ENCODE data around the gene LFNG. TPM values are rescaled to one million over a fixed set of nuclear protein-coding genes. Genes with fewer than 3 reads are reported as not detected.
A peak's percentile ranks its signal among the peaks of the same experiment; 100 is the strongest.

The LFNG gene
- total and polyA plus RNA-seq, 9 of the 15 experiments (the other 6 are each of a cell fraction or from before 2014, with no cell fraction given) = 0.03 to 0.89 (median 0.25) TPM; not detected in 1

DNA sequence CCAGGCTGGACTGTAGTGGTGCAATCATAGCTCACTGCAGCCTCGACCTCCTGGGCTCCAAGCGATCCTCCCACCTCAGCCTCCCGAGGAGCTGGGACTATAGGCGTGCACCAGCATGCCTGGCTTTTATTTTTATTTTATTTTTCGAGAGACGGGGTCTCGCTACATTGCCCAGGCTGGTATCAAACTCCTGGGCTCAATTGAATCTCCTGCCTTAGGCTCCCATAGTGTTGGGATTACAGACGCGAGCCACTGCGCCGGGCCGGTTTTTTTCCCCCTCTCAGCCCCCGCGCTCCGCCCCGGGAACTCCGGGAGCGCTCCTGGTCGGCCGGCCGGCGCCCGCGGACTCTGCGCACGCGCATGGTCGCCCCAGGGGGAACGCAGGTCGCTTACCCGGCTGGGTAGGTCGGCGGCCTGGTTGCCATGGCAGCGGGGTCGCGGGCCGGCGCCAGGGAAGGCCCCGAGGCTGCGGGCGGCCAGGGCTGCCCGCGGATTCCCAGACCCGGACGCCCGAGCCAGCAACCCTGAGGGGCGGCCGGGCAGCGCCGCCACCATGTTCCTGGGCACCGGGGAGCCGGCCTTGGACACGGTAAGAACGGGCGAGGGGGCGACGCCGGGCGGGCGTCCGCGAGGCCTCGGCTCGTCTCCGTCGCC lies 39.2 kb downstream of the LFNG start, which contains the start of gene IQCE (continued):
- TF ChIP-seq CBFA2T2 (conservative IDR thresholded peaks at IDR 0.05) (no peak), ZNF561 (CRISPR knock-in tag; conservative IDR thresholded peaks at IDR 0.05) (no peak), ZFP1 (CRISPR knock-in tag; IDR thresholded peaks at IDR 0.05) (no peak), FUS (optimal IDR thresholded peaks at IDR 0.05; ENCODE audit: low read depth, low read length) (peak; percentile 53), ZFX (CRISPR knock-in tag; IDR thresholded peaks at IDR 0.05) (peak; percentile 60; the same call in 1 of the 2 replicates), ZFPM2 (CRISPR knock-in tag; IDR thresholded peaks at IDR 0.05) (no peak), RFX1 (IDR thresholded peaks at IDR 0.05) (peak; percentile 88), PHF20 (IDR thresholded peaks at IDR 0.05; ENCODE audit: partially characterized antibody) (peak; percentile 98), FOXJ2 (tag; IDR thresholded peaks at IDR 0.05) (peak; percentile 68; the same call in 1 of the 2 replicates), ZNF717 (CRISPR knock-in tag; IDR thresholded peaks at IDR 0.05) (no peak), ZNF354B (CRISPR knock-in tag; IDR thresholded peaks at IDR 0.05) (no peak), PRPF4 (IDR thresholded peaks at IDR 0.05; ENCODE audit: insufficient read depth, low read depth, low read length, poor library complexity, severe bottlenecking) (no peak), NR2C1 (IDR thresholded peaks at IDR 0.05) (peak; percentile 50; the same call in 1 of the 2 replicates), NR2C1 (tag; IDR thresholded peaks at IDR 0.05) (no peak; the same call in 1 of the 2 replicates), SMARCB1 (IDR thresholded peaks at IDR 0.05; ENCODE audit: insufficient read length, low read depth) (no peak), SNIP1 (IDR thresholded peaks at IDR 0.05; ENCODE audit: low read depth) (no peak), ZBTB7A (IDR thresholded peaks at IDR 0.05; ENCODE audit: borderline replicate concordance, control insufficient read depth, low read depth, low read length) (0 out of 2 replicates have a peak, but pooled peaks have one; percentile 8), PRDM10 (IDR thresholded peaks at IDR 0.05; ENCODE audit: partially characterized antibody) (peak; percentile 51), SMARCE1 (IDR thresholded peaks at IDR 0.05) (0 out of 2 replicates have a peak, but pooled peaks have one; percentile 17), CREB3L1 (IDR thresholded peaks at IDR 0.05; ENCODE audit: borderline replicate concordance, low read depth) (peak; percentile 21; the same call in 1 of the 2 replicates), TCFL5 (CRISPR knock-in tag; conservative IDR thresholded peaks at IDR 0.05) (no peak), GATAD2B (IDR thresholded peaks at IDR 0.05; ENCODE audit: borderline replicate concordance) (peak; percentile 77)
- TF ChIP-seq, protein P1, sequence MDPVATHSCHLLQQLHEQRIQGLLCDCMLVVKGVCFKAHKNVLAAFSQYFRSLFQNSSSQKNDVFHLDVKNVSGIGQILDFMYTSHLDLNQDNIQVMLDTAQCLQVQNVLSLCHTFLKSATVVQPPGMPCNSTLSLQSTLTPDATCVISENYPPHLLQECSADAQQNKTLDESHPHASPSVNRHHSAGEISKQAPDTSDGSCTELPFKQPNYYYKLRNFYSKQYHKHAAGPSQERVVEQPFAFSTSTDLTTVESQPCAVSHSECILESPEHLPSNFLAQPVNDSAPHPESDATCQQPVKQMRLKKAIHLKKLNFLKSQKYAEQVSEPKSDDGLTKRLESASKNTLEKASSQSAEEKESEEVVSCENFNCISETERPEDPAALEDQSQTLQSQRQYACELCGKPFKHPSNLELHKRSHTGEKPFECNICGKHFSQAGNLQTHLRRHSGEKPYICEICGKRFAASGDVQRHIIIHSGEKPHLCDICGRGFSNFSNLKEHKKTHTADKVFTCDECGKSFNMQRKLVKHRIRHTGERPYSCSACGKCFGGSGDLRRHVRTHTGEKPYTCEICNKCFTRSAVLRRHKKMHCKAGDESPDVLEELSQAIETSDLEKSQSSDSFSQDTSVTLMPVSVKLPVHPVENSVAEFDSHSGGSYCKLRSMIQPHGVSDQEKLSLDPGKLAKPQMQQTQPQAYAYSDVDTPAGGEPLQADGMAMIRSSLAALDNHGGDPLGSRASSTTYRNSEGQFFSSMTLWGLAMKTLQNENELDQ (CRISPR knock-in tag; IDR thresholded peaks at IDR 0.05; ENCODE audit: borderline replicate concordance) = no peak
